Small intestine (tissue), 7 donors: ENCODE data around the gene UBXN6. TPM values are rescaled to one million over a fixed set of nuclear protein-coding genes. Genes with fewer than 3 reads are reported as not detected.

Experiments
- DNase-seq, 2 donors: peaks; one replicate each; pipeline versions ENCODE4 v3.0.0 to v3.0.0-alpha.2; 2013
- FAIRE-seq: peaks from 2 replicates; lab custom pipeline; 2012; peaks lifted over from hg19 to GRCh38; lab: Jason Lieb, UNC
- H3K27ac ChIP-seq, 3 donors: one replicate each; pipeline ENCODE4 v1.5.1; 2013; ENCODE audit warnings: low read length in 2 of 3, mild to moderate bottlenecking in 2 of 3, control low read depth in 1 of 3, inconsistent platforms in 1 of 3, low read depth in 1 of 3, moderate library complexity in 1 of 3
- H3K27me3 ChIP-seq, 3 donors: one replicate each; pipeline ENCODE4 v1.6.1; 2013; ENCODE audit warnings: low read length in 3 of 3, inconsistent platforms in 1 of 3; ENCODE audit not compliant: control insufficient read depth in 3 of 3, insufficient read depth in 3 of 3
- H3K36me3 ChIP-seq, 3 donors: one replicate each; pipeline ENCODE4 v1.6.1; 2013; ENCODE audit warnings: low read length in 3 of 3, inconsistent platforms in 1 of 3, low read depth in 1 of 3, mild to moderate bottlenecking in 1 of 3, moderate library complexity in 1 of 3; ENCODE audit not compliant: control insufficient read depth in 3 of 3, insufficient read depth in 2 of 3
- H3K4me1 ChIP-seq, 3 donors: one replicate each; pipeline ENCODE4 v1.6.1; 2013; ENCODE audit warnings: low read length in 2 of 3, inconsistent platforms in 1 of 3, low read depth in 1 of 3, mild to moderate bottlenecking in 1 of 3, moderate library complexity in 1 of 3; ENCODE audit not compliant: control insufficient read depth in 3 of 3, insufficient read depth in 2 of 3
- H3K4me3 ChIP-seq, 3 donors: one replicate each; pipeline ENCODE4 v1.5.1; 2013; ENCODE audit warnings: low read length in 3 of 3, control low read depth in 1 of 3, inconsistent platforms in 1 of 3, low read depth in 1 of 3, mild to moderate bottlenecking in 1 of 3, moderate library complexity in 1 of 3
- H3K9me3 ChIP-seq, 2 donors: one replicate each; pipeline ENCODE4 v1.6.1; 2013; ENCODE audit warnings: low read depth in 1 of 2, low read length in 1 of 2; ENCODE audit not compliant: control insufficient read depth in 2 of 2, insufficient read depth in 1 of 2
- WGBS, 3 donors: extraction: QIAGEN DNeasy Blood & Tissue Kit; methylation state at CpG; one replicate each; pipeline ENCODE4 v1.1.7; 2013; 5-methylcytosine and 5-hydroxymethylcytosine counted together
- polyA plus RNA-seq, 4 donors: library from polyadenylated mRNA; stranded (reverse) in 3 of 4; unstranded in 1 of 4; fragments of 200-250 nt in 3 of 4; fragments of 120-200 nt in 1 of 4; gene quantifications; one replicate each; pipeline versions ENCODE4 v1.2.1 to v1.2.3, GENCODE V29; 2013
- donor health status: healthy with polysubstance abuse.
- donor health status: control.
- donor health status: control.
- donor health status: Bipolar disorder and iron deficiency.
- donor health status: healthy.

The UBXN6 gene
- polyA plus RNA-seq, 4 donors, result 82.7 to 194 (median 133) TPM

- Histone ChIP-seq H3K36me3 (peaks cover 26 to 89% (median 26%) of the 10 kb centered on the region in 3 donors), H3K9me3 (no peaks in the 10 kb centered on the region)
Observed at GRCh38 chr19:4497770-4498389, 40.3 kb upstream of the UBXN6 start.

DNA sequence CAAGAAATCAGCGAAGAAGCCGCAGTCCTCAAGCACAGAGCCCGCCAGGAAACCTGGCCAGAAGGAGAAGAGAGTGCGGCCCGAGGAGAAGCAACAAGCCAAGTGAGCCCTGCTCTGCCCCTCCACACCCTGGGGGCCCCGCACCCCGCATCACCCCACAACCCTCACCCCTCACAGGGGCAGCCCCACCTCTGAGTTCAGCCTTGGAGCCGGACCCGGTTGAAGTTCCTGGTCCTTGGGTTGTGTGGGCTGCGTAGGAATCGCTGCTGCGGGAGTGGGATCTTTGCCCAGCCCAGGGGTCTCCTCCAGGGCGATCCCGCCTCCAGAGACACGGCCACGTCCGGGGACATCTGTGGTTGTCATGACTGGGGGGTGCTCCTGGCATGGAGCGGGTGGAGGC is 38.7 kb upstream of the UBXN6 start:
- FAIRE-seq, result no peak
- WGBS, 3 donors, result 86 to 89% (median 88%) methylated on average over 15 to 18 of the region's 18 CpGs

More at GRCh38 chr19:4497770-4498389, 40.3 kb upstream of the UBXN6 start:
- no peak overlapping the region for H3K4me3 ChIP-seq
- DNase-seq (no peak), FAIRE-seq (no peak)
- H3K27me3 ChIP-seq, result no peaks in the 10 kb centered on the region
- WGBS, 3 donors, result 93 to 94% (median 93%) methylated on average over 24 to 25 of the region's 25 CpGs
- H3K4me1 ChIP-seq, result no peaks in the 10 kb centered on the region
- no peak overlapping the region for H3K27ac ChIP-seq

DNA sequence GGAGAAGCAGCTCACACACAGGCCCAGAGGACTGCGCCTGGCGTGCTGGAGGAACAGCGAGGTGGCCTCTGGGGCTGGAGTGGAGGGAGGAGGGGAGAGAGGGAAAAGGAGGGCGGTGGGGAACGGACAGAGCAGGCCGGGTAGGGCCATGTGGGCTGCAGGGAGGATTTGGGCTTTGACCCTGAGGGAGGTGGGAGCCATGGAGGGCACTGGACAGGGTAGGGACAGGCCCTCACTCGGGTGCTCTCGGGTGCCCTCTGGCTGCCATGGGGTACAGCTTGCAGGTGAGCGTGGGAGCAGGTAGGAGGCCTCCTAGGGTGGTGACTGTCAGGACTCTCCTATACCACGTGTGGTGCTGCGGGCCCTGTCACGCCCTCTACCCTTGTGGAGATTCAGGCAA is 37.9 kb upstream of the UBXN6 start:
- FAIRE-seq (no peak), DNase-seq (peak in 1 of 2 donors; percentile 36)
- Histone ChIP-seq H3K4me1 (no peaks in the 10 kb centered on the region), H3K4me3 (no peak overlapping the region), H3K36me3 (peaks cover 22 to 81% (median 24%) of the 10 kb centered on the region in 3 donors), H3K9me3 (no peaks in the 10 kb centered on the region), H3K27me3 (no peaks in the 10 kb centered on the region), H3K27ac (no peak overlapping the region)
- 65 to 85% (median 78%) methylated on average over 10 to 12 of the region's 12 CpGs for whole genome bisulfite sequencing, 3 donors

More for the DNA sequence above, 38.7 kb upstream of the UBXN6 start:
- no peaks in the 10 kb centered on the region for H3K27me3 ChIP-seq
- H3K9me3 ChIP-seq, result no peaks in the 10 kb centered on the region
- H3K4me3 ChIP-seq, result no peak overlapping the region
- no peak for DNase-seq
- peaks cover 22 to 84% (median 26%) of the 10 kb centered on the region in 3 donors for H3K36me3 ChIP-seq
- no peak overlapping the region for H3K27ac ChIP-seq
- H3K4me1 ChIP-seq, result no peaks in the 10 kb centered on the region

DNA sequence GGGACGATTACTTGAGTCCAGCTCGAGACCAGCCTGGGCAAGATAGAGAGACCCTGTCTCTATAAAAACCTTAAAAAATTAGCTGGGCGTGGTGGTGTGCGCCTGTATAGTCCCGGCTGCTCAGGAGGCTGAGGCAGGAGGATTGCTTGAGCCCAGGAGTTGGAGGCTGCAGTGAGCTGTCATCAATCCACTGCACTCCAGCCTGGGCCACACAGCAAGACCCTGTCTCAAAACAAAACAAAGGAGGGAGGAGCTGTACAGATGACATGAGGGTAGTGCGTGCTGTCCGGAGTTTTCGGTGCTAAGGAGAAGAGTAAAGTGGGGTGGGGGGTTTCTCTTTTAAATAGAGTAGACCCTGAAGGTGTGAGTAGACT is 37.1 kb upstream of the UBXN6 start:
- peaks cover 24 to 80% (median 24%) of the 10 kb centered on the region in 3 donors for H3K36me3 ChIP-seq
- WGBS, 3 donors, result 94 to 96% (median 95%) methylated on average over 8 of the region's 8 CpGs
- no peaks in the 10 kb centered on the region for H3K4me1 ChIP-seq
- no peak overlapping the region for H3K27ac ChIP-seq
- no peaks in the 10 kb centered on the region for H3K27me3 ChIP-seq
- FAIRE-seq (no peak), DNase-seq (no peak)
- no peak overlapping the region for H3K4me3 ChIP-seq
- H3K9me3 ChIP-seq, result no peaks in the 10 kb centered on the region

- WGBS, 3 donors, result 96 to 97% (median 97%) methylated on average over 57 to 61 of the region's 61 CpGs
- Histone ChIP-seq H3K27me3 (no peaks in the 10 kb centered on the region), H3K27ac (no peak overlapping the region), H3K4me3 (no peak overlapping the region), H3K4me1 (no peaks in the 10 kb centered on the region), H3K36me3 (peaks cover 19 to 81% (median 21%) of the 10 kb centered on the region in 3 donors), H3K9me3 (no peaks in the 10 kb centered on the region)
- DNase-seq (no peak), FAIRE-seq (no peak)
Observed at GRCh38 chr19:4493929-4494690, 36.5 kb upstream of the UBXN6 start.

DNA sequence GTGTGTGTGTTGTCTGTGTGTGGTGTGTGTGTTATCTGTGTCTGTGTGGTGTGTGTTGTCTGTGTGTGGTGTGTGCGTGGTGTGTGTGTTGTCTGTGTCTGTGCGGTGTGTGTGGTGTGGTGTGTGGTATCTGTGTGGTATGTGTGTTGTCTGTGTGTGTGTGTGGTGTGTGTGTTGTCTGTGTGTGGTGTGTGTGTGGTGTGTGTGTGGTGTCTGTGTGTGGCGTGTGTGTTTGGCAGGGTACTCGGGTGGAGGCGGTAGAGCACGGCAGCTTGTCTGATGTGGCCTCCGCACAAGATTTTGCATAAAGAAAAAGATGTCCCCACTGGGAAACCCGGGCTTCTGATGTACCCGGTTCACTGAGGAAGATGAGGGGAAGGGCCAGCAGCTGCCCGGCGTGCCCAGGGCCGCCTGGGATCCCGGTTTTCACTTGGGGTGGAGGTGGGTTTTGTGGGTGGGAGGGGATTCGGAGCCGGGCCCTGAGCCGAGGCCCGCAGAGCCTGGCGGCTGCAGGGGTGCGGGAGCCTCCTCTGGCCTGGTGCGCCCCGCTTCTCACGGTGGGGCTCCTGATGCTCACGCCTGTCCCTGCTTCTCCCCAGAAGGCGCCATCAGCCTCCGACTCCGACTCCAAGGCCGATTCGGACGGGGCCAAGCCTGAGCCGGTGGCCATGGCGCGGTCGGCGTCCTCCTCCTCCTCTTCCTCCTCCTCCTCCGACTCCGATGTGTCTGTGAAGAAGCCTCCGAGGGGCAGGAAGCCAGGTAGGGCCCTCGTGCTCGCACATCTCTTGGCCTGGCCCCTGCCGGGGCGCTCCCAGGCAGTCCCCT is 35.7 kb upstream of the UBXN6 start:
- Histone ChIP-seq H3K4me3 (no peak overlapping the region), H3K27me3 (no peaks in the 10 kb centered on the region), H3K36me3 (peaks cover 19 to 83% (median 21%) of the 10 kb centered on the region in 3 donors), H3K9me3 (no peaks in the 10 kb centered on the region), H3K4me1 (no peaks in the 10 kb centered on the region), H3K27ac (no peak overlapping the region)
- no peak for DNase-seq
- FAIRE-seq, result no peak
- 93 to 97% (median 95%) methylated on average over 24 to 41 of the region's 41 CpGs for WGBS, 3 donors

GRCh38 chr19:4492337-4493103 is 34.9 kb upstream of the UBXN6 start:
- no peaks in the 10 kb centered on the region for H3K9me3 ChIP-seq
- DNase-seq (no peak), FAIRE-seq (no peak)
- no peak overlapping the region for H3K27ac ChIP-seq
- H3K36me3 ChIP-seq, result peaks cover 16 to 80% (median 17%) of the 10 kb centered on the region in 3 donors
- H3K27me3 ChIP-seq, result no peaks in the 10 kb centered on the region
- no peak overlapping the region for H3K4me3 ChIP-seq
- no peaks in the 10 kb centered on the region for H3K4me1 ChIP-seq
- 97 to 100% (median 98%) methylated on average over 3 of the region's 3 CpGs for WGBS, 3 donors
